ENCODE data around the gene TOE1.

TOE1 gene

DNA sequence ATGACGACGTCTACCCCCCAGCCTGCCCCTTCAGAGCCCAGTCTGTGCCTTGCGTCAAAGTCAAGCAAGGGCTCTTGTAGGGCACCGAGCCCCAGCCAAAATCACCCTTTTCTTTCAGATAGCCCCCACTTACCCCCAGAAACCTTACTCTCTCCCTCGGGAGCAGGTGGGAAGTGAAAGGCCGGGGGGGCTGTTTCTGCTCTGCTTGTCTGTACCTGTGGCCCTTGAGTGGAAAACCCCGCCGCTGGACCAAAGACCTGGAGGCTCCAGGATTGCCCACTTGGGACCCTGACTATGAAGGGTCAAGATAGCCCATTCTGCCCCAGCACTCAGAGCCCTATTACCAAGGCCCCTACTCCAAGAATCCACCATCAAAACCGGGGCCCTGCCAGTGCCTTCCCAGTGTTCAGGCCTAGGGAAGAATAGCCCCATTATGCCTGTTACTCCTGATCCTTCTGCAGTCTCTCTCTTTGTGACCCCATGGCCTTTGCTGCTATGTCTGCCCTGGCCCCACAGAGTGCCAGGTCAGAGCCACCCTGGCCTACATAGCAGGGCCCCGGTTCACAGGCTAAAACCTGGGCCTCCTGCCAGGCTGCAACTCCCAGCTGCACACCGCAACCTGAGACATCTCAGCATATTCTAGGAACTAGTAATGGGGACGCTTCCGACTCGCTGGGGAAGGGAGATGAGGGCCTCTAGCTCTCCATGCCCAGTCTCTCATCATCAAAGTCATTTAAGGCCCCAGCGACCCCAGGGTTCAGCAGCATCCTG is 35.5 kb upstream of the TOE1 start:
- 0 out of 2 replicates have a peak, but pooled peaks have one; percentile 6 for TF ChIP-seq TAF1 (IDR thresholded peaks at IDR 0.05; ENCODE audit: low read depth, low read length)
- no peak for TF ChIP-seq POLR2AphosphoS5 (IDR thresholded peaks at IDR 0.05; ENCODE audit: low read depth, low read length)
- 0 out of 2 replicates have a peak, but pooled peaks have one; percentile 6 for TF ChIP-seq SPI1 (IDR thresholded peaks at IDR 0.05; ENCODE audit: low read depth, low read length)
- TF ChIP-seq POU2F2 (IDR thresholded peaks at IDR 0.05; ENCODE audit: low read depth, low read length), result no peak
- FAIRE-seq (peak; percentile 23), DNase-seq (ENCODE audit: insufficient read length, low spot score) (no peak)

DNA sequence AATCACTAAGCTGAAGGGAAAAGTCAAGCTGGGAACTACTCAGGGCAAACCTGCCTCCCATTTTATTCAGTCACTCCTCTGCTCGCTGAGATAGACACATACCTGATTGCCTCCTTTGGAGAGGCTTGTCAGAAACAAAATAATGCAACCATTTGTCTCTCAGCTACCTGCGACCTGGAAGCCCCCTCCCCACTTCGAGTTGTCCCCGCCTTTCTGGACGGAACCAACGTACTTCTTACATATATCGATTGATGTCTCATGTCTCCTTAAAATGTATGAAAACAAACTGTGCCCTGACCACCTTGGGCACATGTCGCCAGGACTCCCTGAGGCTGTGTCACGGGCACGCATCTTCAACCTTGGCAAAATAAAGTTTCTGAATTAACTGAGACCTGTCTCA is 34.7 kb upstream of the TOE1 start:
- no peak for DNase-seq (ENCODE audit: insufficient read length, low spot score)
- peak; percentile 51 for FAIRE-seq
- TF ChIP-seq SPI1 (IDR thresholded peaks at IDR 0.05; ENCODE audit: low read depth, low read length), result no peak
- TF ChIP-seq POU2F2 (IDR thresholded peaks at IDR 0.05; ENCODE audit: low read depth, low read length), result no peak
- TF ChIP-seq TAF1 (IDR thresholded peaks at IDR 0.05; ENCODE audit: low read depth, low read length), result 0 out of 2 replicates have a peak, but pooled peaks have one; percentile 4
- no peak for TF ChIP-seq PAX5 (IDR thresholded peaks at IDR 0.05; ENCODE audit: insufficient read depth, low read length, severe bottlenecking)
- no peak for TF ChIP-seq POLR2A (IDR thresholded peaks at IDR 0.05; ENCODE audit: low read depth, low read length)
- no peak for TF ChIP-seq POLR2AphosphoS5 (IDR thresholded peaks at IDR 0.05; ENCODE audit: low read depth, low read length)

DNA sequence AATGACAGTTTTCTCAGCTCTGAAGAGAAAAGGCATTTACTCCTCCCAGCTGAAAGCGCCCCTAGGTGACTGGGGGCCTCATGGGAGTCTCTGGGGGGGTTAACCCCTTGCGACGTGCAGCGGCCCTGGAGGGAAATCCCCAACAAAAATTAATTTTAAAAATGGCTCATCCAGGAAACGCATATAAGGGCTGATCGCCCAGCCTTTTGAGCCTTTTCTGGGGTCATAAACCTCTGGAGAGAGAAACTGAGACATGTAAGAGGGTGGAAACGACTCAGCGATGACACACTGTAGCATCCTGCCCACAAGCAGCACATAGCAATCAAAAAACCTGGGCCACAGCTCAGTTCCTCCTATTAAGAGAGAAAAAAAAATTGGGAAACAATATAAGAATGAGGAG is 33.7 kb upstream of the TOE1 start:
- DNase-seq (ENCODE audit: insufficient read length, low spot score), result no peak

DNA sequence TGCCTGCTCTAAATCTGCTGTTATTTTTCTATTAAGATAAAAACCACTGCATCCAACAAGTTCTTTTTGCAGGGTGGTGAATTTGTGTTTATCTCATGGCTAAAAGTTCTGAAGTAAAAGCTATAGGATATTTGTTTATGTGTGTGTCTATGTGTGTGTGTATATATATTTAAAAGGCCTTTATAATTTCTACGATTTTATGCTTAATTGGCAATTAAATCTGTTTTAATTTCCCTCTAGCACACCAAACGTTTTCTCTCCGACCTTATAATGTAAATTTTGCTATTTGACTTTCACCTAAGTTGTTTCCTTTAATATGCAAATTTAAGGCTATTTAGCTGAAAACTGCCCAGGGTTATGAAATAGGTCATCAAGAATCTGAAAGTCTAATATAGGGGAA is 33.1 kb upstream of the TOE1 start:
- no peak for TF ChIP-seq TAF1 (IDR thresholded peaks at IDR 0.05; ENCODE audit: low read depth, low read length)
- TF ChIP-seq POLR2AphosphoS5 (IDR thresholded peaks at IDR 0.05; ENCODE audit: low read depth, low read length), result no peak
- no peak for TF ChIP-seq PAX5 (IDR thresholded peaks at IDR 0.05; ENCODE audit: insufficient read depth, low read length, severe bottlenecking)
- no peak for TF ChIP-seq POLR2A (IDR thresholded peaks at IDR 0.05; ENCODE audit: low read depth, low read length)
- no peak for TF ChIP-seq POU2F2 (IDR thresholded peaks at IDR 0.05; ENCODE audit: low read depth, low read length)
- no peak for TF ChIP-seq SPI1 (IDR thresholded peaks at IDR 0.05; ENCODE audit: low read depth, low read length)
- DNase-seq (ENCODE audit: insufficient read length, low spot score) (no peak), FAIRE-seq (no peak)

More for the DNA sequence above, 33.7 kb upstream of the TOE1 start:
- peak; percentile 28 for FAIRE-seq
- TF ChIP-seq PAX5 (IDR thresholded peaks at IDR 0.05; ENCODE audit: insufficient read depth, low read length, severe bottlenecking) (no peak), SPI1 (IDR thresholded peaks at IDR 0.05; ENCODE audit: low read depth, low read length) (peak; percentile 72), TAF1 (IDR thresholded peaks at IDR 0.05; ENCODE audit: low read depth, low read length) (0 out of 2 replicates have a peak, but pooled peaks have one; percentile 57)

DNA sequence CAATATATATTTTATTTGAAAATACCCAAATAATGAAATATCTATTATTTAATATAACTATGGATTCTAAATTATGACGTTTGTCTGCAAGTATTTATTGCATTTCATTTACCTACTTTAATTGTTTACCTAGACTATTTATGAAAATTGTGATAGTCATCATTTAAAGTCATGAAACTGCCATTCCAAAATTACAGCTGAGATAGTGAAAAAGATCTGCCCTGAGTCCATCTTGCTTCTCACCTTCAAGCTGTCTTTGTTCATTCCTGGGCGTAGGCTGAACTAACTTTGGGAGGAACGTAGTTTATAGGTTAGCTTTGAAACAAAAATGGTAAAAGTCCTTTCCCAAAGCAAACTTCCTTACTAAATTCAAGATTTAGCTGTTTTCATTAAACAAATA is 25.7 kb upstream of the TOE1 start:
- no peak for FAIRE-seq
- TF ChIP-seq POLR2A (IDR thresholded peaks at IDR 0.05; ENCODE audit: low read depth, low read length) (no peak), POLR2AphosphoS5 (IDR thresholded peaks at IDR 0.05; ENCODE audit: low read depth, low read length) (no peak), SPI1 (IDR thresholded peaks at IDR 0.05; ENCODE audit: low read depth, low read length) (no peak), POU2F2 (IDR thresholded peaks at IDR 0.05; ENCODE audit: low read depth, low read length) (no peak), PAX5 (IDR thresholded peaks at IDR 0.05; ENCODE audit: insufficient read depth, low read length, severe bottlenecking) (no peak), TAF1 (IDR thresholded peaks at IDR 0.05; ENCODE audit: low read depth, low read length) (no peak)
- DNase-seq (ENCODE audit: insufficient read length, low spot score), result no peak

DNA sequence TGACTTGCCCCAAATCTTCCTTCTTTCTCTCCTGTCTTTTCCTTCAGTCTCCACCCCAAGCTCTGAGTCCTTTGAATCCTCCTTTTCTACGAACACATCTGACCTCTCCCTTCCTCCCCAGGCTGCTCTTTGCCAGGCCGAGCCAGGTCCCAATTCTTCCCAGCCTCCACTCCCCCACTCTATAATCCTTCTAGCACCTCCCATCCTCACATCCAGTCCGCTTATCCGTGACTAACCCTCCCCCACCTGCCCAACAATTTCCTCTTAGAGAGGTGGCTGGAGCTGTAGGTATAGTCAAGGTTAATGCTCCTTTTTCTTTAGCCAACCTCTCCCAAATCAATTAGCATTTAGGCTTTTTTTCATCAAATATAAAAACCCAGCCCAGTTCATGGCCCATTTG is 22.8 kb upstream of the TOE1 start:
- TF ChIP-seq POU2F2 (IDR thresholded peaks at IDR 0.05; ENCODE audit: low read depth, low read length) (no peak), SPI1 (IDR thresholded peaks at IDR 0.05; ENCODE audit: low read depth, low read length) (no peak), POLR2A (IDR thresholded peaks at IDR 0.05; ENCODE audit: low read depth, low read length) (no peak), POLR2AphosphoS5 (IDR thresholded peaks at IDR 0.05; ENCODE audit: low read depth, low read length) (no peak), PAX5 (IDR thresholded peaks at IDR 0.05; ENCODE audit: insufficient read depth, low read length, severe bottlenecking) (no peak), TAF1 (IDR thresholded peaks at IDR 0.05; ENCODE audit: low read depth, low read length) (no peak)
- FAIRE-seq (no peak), DNase-seq (ENCODE audit: insufficient read length, low spot score) (no peak)

DNA sequence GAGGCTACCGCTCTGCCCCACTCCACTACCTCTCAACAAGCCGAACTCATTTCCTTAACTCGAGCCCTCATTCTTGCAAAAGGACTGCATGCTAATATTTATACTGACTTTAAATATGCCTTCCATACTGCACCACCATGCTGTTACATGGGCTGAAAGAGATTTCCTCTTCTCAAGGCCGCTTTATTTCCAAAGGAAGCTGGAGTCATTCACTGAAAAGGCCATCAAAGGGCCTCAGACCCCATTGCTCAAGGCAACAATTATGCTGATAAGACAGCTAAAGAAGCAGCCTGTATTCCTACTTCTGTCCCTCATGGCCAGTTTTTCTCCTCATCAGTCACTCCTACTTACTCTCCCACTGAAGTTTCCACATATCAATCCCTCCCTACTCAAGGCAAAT is 20.2 kb upstream of the TOE1 start:
- no peak for TF ChIP-seq POLR2AphosphoS5 (IDR thresholded peaks at IDR 0.05; ENCODE audit: low read depth, low read length)
- no peak for TF ChIP-seq PAX5 (IDR thresholded peaks at IDR 0.05; ENCODE audit: insufficient read depth, low read length, severe bottlenecking)
- no peak for TF ChIP-seq POLR2A (IDR thresholded peaks at IDR 0.05; ENCODE audit: low read depth, low read length)
- no peak for TF ChIP-seq POU2F2 (IDR thresholded peaks at IDR 0.05; ENCODE audit: low read depth, low read length)
- no peak for TF ChIP-seq TAF1 (IDR thresholded peaks at IDR 0.05; ENCODE audit: low read depth, low read length)
- no peak for TF ChIP-seq SPI1 (IDR thresholded peaks at IDR 0.05; ENCODE audit: low read depth, low read length)
- no peak for FAIRE-seq

DNA sequence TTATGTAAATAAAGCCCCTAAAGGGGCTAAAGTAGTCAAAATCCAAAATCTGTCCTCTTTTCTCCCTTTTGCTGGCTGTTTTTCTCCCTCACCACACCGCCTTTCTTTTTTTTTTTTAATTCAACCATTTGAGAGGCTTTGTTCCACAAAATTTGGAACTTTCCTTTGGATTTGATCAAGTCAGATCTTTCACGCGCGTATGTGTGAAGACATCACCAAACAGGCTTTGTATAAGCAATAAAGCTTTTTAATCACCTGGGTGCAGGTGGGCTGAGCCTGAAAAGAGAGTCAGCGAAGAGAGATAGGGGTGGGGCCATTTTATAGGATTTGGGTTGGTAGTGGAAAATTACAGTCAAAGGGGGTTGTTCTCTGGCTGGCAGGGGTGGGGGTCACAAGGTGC is 18.5 kb upstream of the TOE1 start:
- FAIRE-seq, result no peak
- TF ChIP-seq POLR2A (IDR thresholded peaks at IDR 0.05; ENCODE audit: low read depth, low read length), result no peak
- TF ChIP-seq TAF1 (IDR thresholded peaks at IDR 0.05; ENCODE audit: low read depth, low read length), result no peak
- TF ChIP-seq SPI1 (IDR thresholded peaks at IDR 0.05; ENCODE audit: low read depth, low read length), result no peak
- TF ChIP-seq POLR2AphosphoS5 (IDR thresholded peaks at IDR 0.05; ENCODE audit: low read depth, low read length), result no peak
- TF ChIP-seq PAX5 (IDR thresholded peaks at IDR 0.05; ENCODE audit: insufficient read depth, low read length, severe bottlenecking), result no peak
- TF ChIP-seq POU2F2 (IDR thresholded peaks at IDR 0.05; ENCODE audit: low read depth, low read length), result no peak
- DNase-seq (ENCODE audit: insufficient read length, low spot score), result no peak

More for the DNA sequence above, 20.2 kb upstream of the TOE1 start:
- DNase-seq (ENCODE audit: insufficient read length, low spot score), result no peak

DNA sequence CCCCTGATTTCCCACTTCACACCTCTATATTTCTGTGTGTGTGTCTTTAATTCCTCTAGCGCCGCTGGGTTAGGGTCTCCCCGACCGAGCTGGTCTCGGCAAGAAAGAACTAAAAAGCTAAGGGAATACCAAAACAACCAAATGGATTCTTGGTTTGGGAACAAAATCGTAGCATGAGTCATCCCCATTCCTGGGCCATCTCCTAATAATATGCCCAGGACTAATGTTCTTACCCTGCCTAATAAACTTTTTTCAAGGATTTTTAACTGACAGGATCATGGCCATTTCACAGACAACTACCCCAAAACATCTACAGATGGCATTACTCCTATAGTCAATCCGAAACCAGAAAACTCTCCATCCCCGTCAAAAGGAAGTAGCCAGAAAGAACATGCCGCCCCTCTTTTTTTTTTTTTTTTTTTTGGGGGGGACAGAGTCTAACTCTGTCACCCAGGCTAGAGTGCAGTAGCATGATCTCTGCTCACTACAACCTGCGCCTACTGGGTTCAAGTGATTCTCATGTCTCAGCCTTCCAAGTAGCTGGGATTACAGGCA is 17.4 kb upstream of the TOE1 start:
- no peak for TF ChIP-seq PAX5 (IDR thresholded peaks at IDR 0.05; ENCODE audit: insufficient read depth, low read length, severe bottlenecking)
- TF ChIP-seq TAF1 (IDR thresholded peaks at IDR 0.05; ENCODE audit: low read depth, low read length), result no peak
- FAIRE-seq (no peak), DNase-seq (ENCODE audit: insufficient read length, low spot score) (no peak)
